ENCODE results near the gene SCARB1.

DNA sequence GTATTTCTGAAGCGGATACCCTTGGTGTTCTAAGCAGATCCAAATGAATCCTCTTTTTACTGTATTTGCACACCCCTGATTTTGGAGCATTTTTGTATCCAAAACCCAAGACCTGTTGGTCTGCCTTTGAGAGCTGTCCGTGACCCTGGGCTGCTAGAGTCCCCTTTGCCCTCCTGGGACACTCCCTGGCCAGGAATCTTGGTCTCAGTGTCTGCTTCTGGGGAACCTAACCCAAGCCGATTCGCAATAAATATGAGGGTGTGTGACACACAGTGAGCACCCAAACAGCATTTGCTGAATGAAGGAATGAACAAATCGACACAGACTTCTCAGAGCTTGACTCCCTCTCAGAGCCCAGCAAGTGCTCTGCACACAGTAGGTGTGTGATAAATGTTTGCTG lies 92.9 kb downstream of the SCARB1 start:
- no peak for TF ChIP-seq POLR2A (IDR thresholded peaks at IDR 0.05)
- TF ChIP-seq, protein P1, sequence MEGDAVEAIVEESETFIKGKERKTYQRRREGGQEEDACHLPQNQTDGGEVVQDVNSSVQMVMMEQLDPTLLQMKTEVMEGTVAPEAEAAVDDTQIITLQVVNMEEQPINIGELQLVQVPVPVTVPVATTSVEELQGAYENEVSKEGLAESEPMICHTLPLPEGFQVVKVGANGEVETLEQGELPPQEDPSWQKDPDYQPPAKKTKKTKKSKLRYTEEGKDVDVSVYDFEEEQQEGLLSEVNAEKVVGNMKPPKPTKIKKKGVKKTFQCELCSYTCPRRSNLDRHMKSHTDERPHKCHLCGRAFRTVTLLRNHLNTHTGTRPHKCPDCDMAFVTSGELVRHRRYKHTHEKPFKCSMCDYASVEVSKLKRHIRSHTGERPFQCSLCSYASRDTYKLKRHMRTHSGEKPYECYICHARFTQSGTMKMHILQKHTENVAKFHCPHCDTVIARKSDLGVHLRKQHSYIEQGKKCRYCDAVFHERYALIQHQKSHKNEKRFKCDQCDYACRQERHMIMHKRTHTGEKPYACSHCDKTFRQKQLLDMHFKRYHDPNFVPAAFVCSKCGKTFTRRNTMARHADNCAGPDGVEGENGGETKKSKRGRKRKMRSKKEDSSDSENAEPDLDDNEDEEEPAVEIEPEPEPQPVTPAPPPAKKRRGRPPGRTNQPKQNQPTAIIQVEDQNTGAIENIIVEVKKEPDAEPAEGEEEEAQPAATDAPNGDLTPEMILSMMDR (IDR thresholded peaks at IDR 0.05) = no peak
